HepG2 (cell line): ENCODE results near the gene RPS8. TPM values are rescaled to one million over a fixed set of nuclear protein-coding genes. Genes with fewer than 3 reads are reported as not detected.

Experiments
- AHR ChIP-seq: IDR thresholded peaks from 2 replicates; pipeline ENCODE4 v1.6.1; 2018; ENCODE audit warnings: missing genetic modification reagents, missing compliant biosample characterization
- BCL6 ChIP-seq: IDR thresholded peaks from 2 replicates; pipeline ENCODE4 v1.6.1; 2016; ENCODE audit warnings: missing genetic modification reagents, missing compliant biosample characterization
- CBX1 ChIP-seq: IDR thresholded peaks from one replicate; pipeline ENCODE4 v1.6.1; 2016; ENCODE audit warnings: antibody characterized with exemption, low read depth
- CEBPG ChIP-seq: IDR thresholded peaks from 2 replicates; pipeline ENCODE4 v1.6.1; 2016
- ELF4 ChIP-seq: sonication (generic); formaldehyde crosslinking; IDR thresholded peaks from 2 replicates; pipeline ENCODE4 v1.5.0; 2020; ENCODE audit warnings: missing genetic modification reagents, mild to moderate bottlenecking, moderate library complexity, borderline replicate concordance
- GZF1 ChIP-seq: sonication (generic); formaldehyde crosslinking; IDR thresholded peaks from 2 replicates; pipeline ENCODE4 v1.5.1; 2020; ENCODE audit warnings: mild to moderate bottlenecking, missing genetic modification reagents
- HOXA3 ChIP-seq: sonication (generic); formaldehyde crosslinking; IDR thresholded peaks from 2 replicates; pipeline ENCODE4 v1.5.0; 2020; ENCODE audit warnings: missing genetic modification reagents
- JUN ChIP-seq: sonication (generic); formaldehyde crosslinking; IDR thresholded peaks from 2 replicates; pipeline ENCODE4 v1.4.0; 2020; ENCODE audit warnings: mild to moderate bottlenecking, missing genetic modification reagents
- MIXL1 ChIP-seq: IDR thresholded peaks from 2 replicates; pipeline ENCODE4 v1.6.1; 2016
- NFYC ChIP-seq: IDR thresholded peaks from 2 replicates; pipeline ENCODE4 v1.6.1; 2016; ENCODE audit warnings: missing genetic modification reagents, missing compliant biosample characterization
- NKX3-1 ChIP-seq: sonication (generic); formaldehyde crosslinking; IDR thresholded peaks from 2 replicates; pipeline ENCODE4 v1.5.0; 2020; ENCODE audit warnings: missing genetic modification reagents
- PRMT3 ChIP-seq: sonication (generic); formaldehyde crosslinking; IDR thresholded peaks from 2 replicates; pipeline ENCODE4 v1.8.1; 2022; ENCODE audit warnings: low read depth, mild to moderate bottlenecking, moderate library complexity, missing genetic modification reagents, borderline replicate concordance
- RBAK ChIP-seq: sonication (generic); formaldehyde crosslinking; IDR thresholded peaks from 2 replicates; pipeline ENCODE4 v1.5.1; 2020; ENCODE audit warnings: mild to moderate bottlenecking, missing genetic modification reagents
- RFXAP ChIP-seq: sonication (generic); formaldehyde crosslinking; IDR thresholded peaks from 2 replicates; pipeline ENCODE4 v1.4.0; 2020; ENCODE audit warnings: missing genetic modification reagents, borderline replicate concordance
- SAFB2 ChIP-seq: sonication (generic); formaldehyde crosslinking; IDR thresholded peaks from 2 replicates; pipeline ENCODE4 v1.5.1; 2020; ENCODE audit warnings: missing genetic modification reagents, low read depth, mild to moderate bottlenecking, borderline replicate concordance
- SALL1 ChIP-seq: sonication (generic); formaldehyde crosslinking; IDR thresholded peaks from 2 replicates; pipeline ENCODE4 v1.8.0; 2022; ENCODE audit warnings: mild to moderate bottlenecking, missing genetic modification reagents
- SATB2 ChIP-seq: sonication (generic); formaldehyde crosslinking; IDR thresholded peaks from 2 replicates; pipeline ENCODE4 v1.5.0; 2020; ENCODE audit warnings: missing genetic modification reagents
- SNAI1 ChIP-seq: sonication (generic); formaldehyde crosslinking; IDR thresholded peaks from 2 replicates; pipeline ENCODE4 v1.5.0; 2020; ENCODE audit warnings: mild to moderate bottlenecking, missing genetic modification reagents, borderline replicate concordance
- TAF1 ChIP-seq: sonication (generic); formaldehyde crosslinking; IDR thresholded peaks from 2 replicates; pipeline ENCODE4 v1.4.0; 2020; ENCODE audit warnings: missing genetic modification reagents
- TBX2 ChIP-seq: sonication (generic); formaldehyde crosslinking; IDR thresholded peaks from 2 replicates; pipeline ENCODE4 v1.5.0; 2020; ENCODE audit warnings: missing genetic modification reagents, mild to moderate bottlenecking, borderline replicate concordance
- TOE1 ChIP-seq: sonication (generic); formaldehyde crosslinking; IDR thresholded peaks from 2 replicates; pipeline ENCODE4 v1.4.0; 2020; ENCODE audit warnings: mild to moderate bottlenecking, missing genetic modification reagents
- ZHX1 ChIP-seq: sonication (generic); formaldehyde crosslinking; IDR thresholded peaks from 2 replicates; pipeline ENCODE4 v1.8.1; 2022; ENCODE audit warnings: low read depth, mild to moderate bottlenecking, missing genetic modification reagents
- ZNF124 ChIP-seq: sonication (generic); formaldehyde crosslinking; IDR thresholded peaks from 2 replicates; pipeline ENCODE4 v1.4.0; 2020; ENCODE audit warnings: missing genetic modification reagents
- ZNF292 ChIP-seq: sonication (generic); formaldehyde crosslinking; IDR thresholded peaks from 2 replicates; pipeline ENCODE4 v1.8.1; 2022; ENCODE audit warnings: mild to moderate bottlenecking, low read depth, missing genetic modification reagents, borderline replicate concordance
- ZNF44 ChIP-seq: sonication (generic); formaldehyde crosslinking; IDR thresholded peaks from 2 replicates; pipeline ENCODE4 v1.5.1; 2020; ENCODE audit warnings: mild to moderate bottlenecking, missing genetic modification reagents
- ZNF577 ChIP-seq: sonication (generic); formaldehyde crosslinking; IDR thresholded peaks from 2 replicates; pipeline ENCODE4 v1.4.0; 2020; ENCODE audit warnings: mild to moderate bottlenecking, low read depth, missing genetic modification reagents, borderline replicate concordance
- ZSCAN29 ChIP-seq: sonication (generic); formaldehyde crosslinking; conservative IDR thresholded peaks from 2 replicates; pipeline ENCODE4 v1.4.0; 2020; ENCODE audit warnings: mild to moderate bottlenecking, missing genetic modification reagents
- polyA plus RNA-seq, 8 experiments: library from polyadenylated mRNA; depleted of rRNA in 3 of 8; stranded (reverse) in 7 of 8; unstranded in 1 of 8; fragments of >200 nt; fragmentation: Illumina TruSeq in 4 of 8; extraction: Trizol in 4 of 8; gene quantifications; 2 replicates each; pipeline versions ENCODE4 v1.2.1 to v1.2.3, GENCODE V29; 2011 to 2016; ENCODE audit warnings: low read depth in 4 of 8, missing spikeins in 1 of 8, mixed read lengths in 1 of 8; ENCODE audit not compliant: insufficient read depth in 1 of 8
- total RNA-seq, 5 experiments: library from RNA; depleted of rRNA; stranded (reverse); fragments of >200 nt; fragmentation: Illumina TruSeq; extraction: Trizol; gene quantifications; 2 replicates each; pipeline ENCODE4 v1.2.3, GENCODE V29; 2016; ENCODE audit warnings: low read depth in 1 of 5

Gene RPS8
- total and polyA plus RNA-seq, 2 of the 13 experiments (the other 11 are each of a cell fraction or from before 2014, with no cell fraction given), result 2,628 to 2,822 TPM

- TF ChIP-seq RFXAP, result peak; percentile 80; the same call in 1 of the 2 replicates
- peak; percentile 91 for TF ChIP-seq ZHX1 (CRISPR knock-in tag)
- TF ChIP-seq SAFB2, result no peak; the same call in 1 of the 2 replicates
- TF ChIP-seq RBAK (CRISPR knock-in tag), result no peak
- TF ChIP-seq NFYC (CRISPR knock-in tag), result peak; percentile 57; the same call in 1 of the 2 replicates
- no peak for TF ChIP-seq SNAI1 (CRISPR knock-in tag)
- peak; percentile 55; the same call in 1 of the 2 replicates for TF ChIP-seq ZNF124 (CRISPR knock-in tag)
- no peak for TF ChIP-seq TOE1
- TF ChIP-seq ZNF292 (CRISPR knock-in tag), result no peak
- TF ChIP-seq TBX2 (CRISPR knock-in tag), result peak; percentile 85
- peak; percentile 97 for TF ChIP-seq HOXA3 (CRISPR knock-in tag)
- TF ChIP-seq MIXL1 (CRISPR knock-in tag), result peak; percentile 77
- peak; percentile 97 for TF ChIP-seq NKX3-1 (CRISPR knock-in tag)
- TF ChIP-seq ZSCAN29 (CRISPR knock-in tag), result peak; percentile 70
- TF ChIP-seq ZNF44, result no peak
- no peak for TF ChIP-seq PRMT3 (CRISPR knock-in tag)
- TF ChIP-seq GZF1 (CRISPR knock-in tag), result no peak; the same call in 1 of the 2 replicates
- TF ChIP-seq TAF1, result peak; percentile 99
- 0 out of 2 replicates have a peak, but pooled peaks have one; percentile 46 for TF ChIP-seq AHR (CRISPR knock-in tag)
- TF ChIP-seq ELF4 (CRISPR knock-in tag), result peak; percentile 83
- peak; percentile 67 for TF ChIP-seq CBX1
- peak; percentile 44 for TF ChIP-seq CEBPG (CRISPR knock-in tag)
- TF ChIP-seq SATB2 (CRISPR knock-in tag), result 0 out of 2 replicates have a peak, but pooled peaks have one; percentile 83
- no peak; the same call in 1 of the 2 replicates for TF ChIP-seq BCL6 (CRISPR knock-in tag)
- no peak for TF ChIP-seq ZNF577
- peak; percentile 57; the same call in 1 of the 2 replicates for TF ChIP-seq JUN (CRISPR knock-in tag)
- peak; percentile 76 for TF ChIP-seq SALL1 (CRISPR knock-in tag)
Measured at GRCh38 chr1:44775078-44775929, at the start of gene RPS8 (continued).
